NCI-H128 (cell line): ENCODE data around the gene NUP50.

Experiments used
- DNase-seq: peaks from one replicate; lab custom pipeline; 2025; ENCODE audit not compliant: unreplicated experiment; lab: John Stamatoyannopoulos, UW

The NUP50 gene, protein sequence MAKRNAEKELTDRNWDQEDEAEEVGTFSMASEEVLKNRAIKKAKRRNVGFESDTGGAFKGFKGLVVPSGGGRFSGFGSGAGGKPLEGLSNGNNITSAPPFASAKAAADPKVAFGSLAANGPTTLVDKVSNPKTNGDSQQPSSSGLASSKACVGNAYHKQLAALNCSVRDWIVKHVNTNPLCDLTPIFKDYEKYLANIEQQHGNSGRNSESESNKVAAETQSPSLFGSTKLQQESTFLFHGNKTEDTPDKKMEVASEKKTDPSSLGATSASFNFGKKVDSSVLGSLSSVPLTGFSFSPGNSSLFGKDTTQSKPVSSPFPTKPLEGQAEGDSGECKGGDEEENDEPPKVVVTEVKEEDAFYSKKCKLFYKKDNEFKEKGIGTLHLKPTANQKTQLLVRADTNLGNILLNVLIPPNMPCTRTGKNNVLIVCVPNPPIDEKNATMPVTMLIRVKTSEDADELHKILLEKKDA

DNA sequence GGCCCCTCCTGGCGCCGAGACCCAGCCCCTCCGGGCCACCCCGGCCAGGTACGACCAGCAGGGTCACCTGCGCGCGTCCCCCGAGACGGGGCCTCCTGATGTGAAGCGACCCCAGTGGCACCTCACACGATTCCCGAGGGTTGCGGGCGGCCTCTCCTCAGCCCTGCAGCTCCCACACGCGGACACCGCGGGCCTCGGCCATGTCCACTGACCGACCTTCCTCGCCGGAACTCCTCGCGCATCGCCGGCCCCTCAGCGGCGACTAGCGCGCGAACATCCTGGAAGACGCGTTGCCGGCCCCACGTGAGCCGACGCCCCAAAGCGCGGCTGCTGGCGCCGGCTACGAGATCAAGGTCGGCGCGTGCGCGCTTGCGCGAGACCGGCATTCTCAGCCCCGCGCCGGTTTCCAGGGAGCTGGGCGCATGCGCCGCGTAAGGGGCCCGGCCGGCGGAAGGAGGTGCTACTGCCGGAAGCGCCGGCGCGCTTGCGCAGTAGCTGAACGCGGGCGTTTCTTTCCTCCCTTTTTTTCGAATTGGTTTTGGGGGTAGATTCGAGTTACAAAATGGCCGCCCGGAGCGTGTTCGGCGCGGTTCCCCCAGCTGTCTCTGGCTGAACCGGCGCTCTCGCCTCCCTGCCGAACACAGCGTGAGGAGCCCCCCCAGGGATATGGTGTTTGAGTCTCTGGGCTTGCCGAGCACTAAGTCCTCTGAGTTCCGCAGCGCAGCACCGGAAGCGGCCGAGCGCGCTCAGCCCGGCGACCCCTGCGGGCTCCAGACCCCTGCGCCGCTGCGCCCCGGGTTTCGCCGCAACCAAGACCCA lies at the start of gene NUP50:
Gene NUP50, plus strand, starts transcription at position 475 of the 819 bp plus-strand sequence. CDS start 4,253 bp downstream, outside the sequence.
- peak; percentile 72 for DNase-seq

DNA sequence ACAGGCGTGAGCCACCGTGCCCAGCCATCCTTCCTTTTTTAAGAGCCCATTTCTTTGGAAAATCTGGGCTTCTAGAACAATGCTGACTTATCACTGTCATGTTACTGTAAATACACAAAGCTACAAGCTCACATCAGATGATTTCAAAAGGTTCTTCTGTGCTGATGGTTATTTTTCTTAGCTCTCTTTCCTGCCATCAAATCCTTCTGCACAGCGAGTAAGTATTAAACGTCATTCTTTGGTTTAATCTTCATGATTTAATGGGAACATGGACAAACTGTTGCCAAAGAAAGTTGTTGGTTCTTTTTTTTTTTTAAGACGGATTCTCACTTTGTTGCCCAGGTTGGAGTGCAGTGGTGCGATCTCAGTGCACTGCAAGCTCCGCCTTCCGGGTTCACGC lies 43.3 kb upstream of the NUP50 start:
- DNase-seq = no peak

DNA sequence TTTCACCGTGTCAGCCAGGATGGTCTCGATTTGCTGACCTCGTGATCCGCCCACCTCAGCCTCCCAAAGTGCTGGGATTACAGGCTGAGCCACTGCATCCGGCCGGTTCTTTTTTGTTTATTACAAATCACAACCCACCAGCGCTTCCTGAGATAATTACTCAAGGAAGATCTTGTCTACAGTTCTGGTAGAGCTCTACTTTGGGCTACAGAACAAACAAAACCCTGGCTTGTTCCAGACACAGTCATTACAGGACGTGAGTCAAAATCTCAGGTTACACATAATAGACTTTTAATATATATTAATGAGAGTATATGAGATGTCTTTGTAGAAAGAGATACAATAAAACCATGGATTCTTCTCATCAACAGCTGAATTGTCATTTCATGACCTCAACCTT lies 42.8 kb upstream of the NUP50 start:
- DNase-seq = no peak

DNA sequence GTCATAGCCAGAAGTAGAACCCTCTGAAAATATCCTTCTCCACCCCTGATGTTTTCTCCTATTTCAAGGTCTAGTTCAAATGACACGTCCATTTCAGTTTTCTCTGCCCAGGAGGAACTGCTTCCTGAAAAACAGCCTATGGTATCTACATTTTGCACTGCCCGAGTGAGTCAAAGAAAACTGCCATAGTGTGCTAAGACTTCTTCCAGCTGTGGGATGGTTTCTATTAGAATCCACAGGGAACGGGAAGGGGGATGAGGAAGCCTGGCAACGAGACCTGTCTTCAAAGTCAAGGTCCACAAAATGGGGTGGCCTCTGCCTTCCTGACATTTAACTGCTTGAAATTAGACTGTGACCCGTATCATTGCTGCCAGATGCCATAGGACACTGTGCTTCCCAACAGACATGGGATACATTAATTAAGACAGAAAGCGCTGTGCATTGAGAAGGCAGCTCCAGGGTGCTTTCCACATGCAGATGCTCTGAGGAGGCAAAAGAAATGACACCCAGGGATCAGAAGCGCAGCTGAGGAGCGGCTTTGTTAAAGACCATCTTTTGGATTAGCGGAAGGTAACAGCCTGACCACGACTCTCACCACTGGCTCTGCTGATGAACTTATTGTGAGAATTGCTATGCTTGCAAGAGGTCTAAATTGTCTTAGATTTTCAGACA lies 39.4 kb upstream of the NUP50 start:
- no peak for DNase-seq

DNA sequence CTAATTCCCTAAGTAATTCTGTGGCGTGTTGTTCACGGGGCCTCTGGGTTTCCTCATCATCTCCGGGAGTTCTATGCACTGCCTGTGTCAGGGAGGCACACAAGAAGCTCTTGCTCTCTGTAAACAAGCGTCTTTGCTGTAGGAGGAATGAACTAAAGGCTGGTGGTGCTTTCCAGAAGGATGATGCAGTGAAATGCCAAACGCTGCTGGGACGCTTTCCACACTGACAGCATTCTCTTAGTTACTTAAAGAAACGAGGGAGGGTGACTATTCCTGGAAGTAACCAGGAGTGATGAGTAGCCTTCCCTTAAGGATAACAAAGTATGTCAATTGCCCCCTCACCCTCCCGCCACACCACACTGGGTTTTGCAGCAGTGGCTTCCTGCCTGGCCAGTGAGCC lies 38.5 kb upstream of the NUP50 start:
- no peak for DNase-seq

DNA sequence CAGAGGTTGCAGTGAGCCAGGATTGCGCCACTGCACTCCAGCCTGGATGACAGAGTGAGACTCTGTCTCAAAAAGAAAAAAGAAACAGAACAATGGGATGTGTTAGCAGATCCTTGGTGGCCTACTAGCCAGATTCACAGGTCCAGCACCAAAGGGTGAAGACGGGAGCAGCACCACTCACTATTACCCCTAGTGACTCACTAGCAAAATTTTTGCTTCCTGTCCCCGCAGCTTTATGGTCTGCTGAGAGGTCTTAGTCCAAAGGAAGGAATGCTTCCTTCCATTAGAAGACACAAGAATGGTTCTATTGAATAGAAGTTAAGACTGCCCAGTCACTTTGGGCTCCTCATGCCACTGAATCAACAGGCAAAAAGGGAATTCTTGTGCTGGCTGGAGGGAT lies 35.9 kb upstream of the NUP50 start:
- DNase-seq = no peak

DNA sequence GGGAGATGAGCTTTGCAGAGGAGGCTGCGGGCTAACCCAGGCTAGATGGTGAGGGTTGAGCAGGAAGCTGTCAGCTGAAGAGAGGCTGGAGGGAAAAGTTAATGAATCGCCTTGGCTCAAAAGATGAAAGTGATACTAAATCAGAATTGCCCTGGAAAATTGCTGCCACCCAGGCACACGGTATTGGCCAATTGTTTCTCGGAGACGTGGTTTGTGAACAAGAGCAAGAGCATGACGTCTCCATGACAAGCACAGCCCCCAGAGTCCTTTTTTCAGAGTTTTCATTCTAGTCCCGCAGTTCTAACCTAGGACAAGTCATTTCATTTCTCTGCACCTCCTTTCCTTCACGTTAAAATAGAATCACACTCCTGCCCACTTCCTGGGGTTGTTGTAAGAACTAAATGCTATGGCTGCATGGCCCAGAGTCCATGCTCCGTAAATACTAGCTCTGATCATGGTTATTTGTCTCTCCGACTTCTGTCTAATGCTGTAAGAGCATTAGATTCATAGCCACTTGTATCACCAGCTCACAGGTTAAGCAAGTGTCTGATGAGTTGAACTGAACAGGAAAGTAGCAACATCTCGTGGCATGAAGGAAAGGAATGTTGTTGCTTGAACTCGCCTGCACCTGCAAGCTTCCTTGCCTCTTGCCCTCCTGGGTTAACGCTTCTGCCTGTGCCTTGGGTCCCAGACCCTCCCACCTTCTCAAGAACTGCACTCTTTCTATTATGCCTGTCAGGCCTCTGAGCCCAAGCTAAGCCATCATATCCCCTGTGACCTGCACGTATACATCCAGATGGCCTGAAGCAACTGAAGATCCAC lies 33.8 kb upstream of the NUP50 start:
- no peak for DNase-seq

DNA sequence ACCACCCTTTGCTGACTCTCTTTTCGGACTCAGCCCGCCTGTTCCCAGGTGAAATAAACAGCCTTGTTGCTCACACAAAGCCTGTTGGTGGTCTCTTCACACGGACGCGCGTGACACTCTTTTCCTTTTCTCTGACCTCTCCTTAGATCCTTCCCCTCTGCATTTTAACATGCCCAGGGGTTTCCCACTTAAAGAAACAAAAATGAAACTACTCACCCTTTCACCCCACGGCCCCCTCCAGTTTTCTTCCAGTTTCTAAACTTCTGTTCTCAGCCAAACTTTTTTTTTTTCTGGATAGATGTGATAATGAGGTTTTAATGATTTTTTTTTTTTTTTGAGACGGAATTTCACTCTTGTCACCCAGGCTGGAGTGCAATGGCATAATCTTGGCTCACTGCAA lies 32.8 kb upstream of the NUP50 start:
- DNase-seq = no peak

DNA sequence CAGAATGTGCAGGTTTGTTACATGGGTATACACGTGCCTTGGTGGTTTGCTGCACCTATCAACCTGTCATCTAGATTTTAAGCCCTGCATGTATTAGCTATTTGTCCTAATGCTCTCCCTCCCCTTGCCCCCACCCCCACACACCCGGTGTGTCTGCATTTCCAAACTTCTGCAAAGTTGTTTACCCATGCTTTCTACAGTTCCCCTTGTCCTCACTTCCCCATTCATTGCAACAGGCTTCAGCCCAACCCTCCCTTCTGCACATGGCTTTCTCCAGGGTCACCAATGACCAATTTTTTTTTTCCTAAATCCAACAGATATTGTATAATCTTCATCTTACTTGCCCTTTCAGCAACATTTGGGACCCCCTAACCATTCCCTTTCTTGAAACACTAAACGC lies 32.0 kb upstream of the NUP50 start:
- DNase-seq = no peak

DNA sequence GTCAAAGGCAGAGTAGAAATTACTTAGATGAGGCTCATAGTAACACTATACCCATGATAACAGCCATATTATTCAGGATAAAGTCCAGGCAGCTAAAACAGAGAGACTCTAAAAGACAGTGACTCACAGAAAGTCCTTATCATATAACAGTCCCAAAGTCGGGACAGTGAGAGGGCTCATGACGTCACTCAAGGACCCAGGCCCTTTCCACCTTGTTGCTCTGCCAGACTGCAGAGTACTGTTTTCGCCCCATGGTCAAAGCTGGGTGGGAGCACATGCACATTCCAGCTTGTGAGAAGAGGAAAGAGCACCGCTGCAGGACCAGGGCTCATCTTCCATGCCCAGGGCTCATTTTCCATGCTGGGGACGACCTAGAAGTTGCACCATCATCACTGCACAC lies 29.4 kb upstream of the NUP50 start:
- DNase-seq = no peak

DNA sequence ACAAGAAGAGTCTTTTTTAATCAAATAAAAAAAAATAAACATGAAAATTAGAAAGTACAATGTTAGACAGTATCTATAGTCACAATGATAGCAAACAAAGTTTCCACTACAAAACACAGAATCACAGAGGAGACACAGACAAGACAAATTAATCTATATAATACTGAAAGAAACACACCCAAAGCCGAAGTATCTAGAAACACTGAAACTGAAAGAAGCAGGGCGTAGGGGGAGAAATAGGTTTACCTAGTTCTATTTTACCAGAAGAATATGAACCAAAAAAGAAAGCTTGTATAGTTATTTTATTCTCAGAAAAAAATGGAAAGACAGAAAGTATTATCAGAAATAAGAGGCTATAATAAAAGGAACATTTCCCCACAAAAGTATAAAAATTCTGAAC lies 27.1 kb upstream of the NUP50 start:
- DNase-seq = no peak

DNA sequence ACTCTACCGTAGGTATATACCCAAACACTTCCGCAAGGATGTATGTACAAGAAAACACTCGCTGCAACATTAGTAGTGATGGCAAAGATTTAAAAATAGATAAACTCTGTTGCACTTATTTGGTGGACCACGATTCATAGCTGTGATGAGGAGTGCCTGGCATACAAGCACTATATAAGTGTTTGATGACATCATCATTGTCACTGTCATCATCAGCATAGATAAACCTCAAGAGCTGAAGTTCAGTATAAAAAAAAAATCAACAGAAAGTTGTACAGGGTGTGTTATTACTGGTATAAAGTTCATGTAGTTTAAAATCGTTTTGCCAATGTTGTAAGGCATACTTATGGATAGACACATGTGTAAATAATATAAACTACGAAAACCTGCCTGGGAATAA lies 24.0 kb upstream of the NUP50 start:
- no peak for DNase-seq

DNA sequence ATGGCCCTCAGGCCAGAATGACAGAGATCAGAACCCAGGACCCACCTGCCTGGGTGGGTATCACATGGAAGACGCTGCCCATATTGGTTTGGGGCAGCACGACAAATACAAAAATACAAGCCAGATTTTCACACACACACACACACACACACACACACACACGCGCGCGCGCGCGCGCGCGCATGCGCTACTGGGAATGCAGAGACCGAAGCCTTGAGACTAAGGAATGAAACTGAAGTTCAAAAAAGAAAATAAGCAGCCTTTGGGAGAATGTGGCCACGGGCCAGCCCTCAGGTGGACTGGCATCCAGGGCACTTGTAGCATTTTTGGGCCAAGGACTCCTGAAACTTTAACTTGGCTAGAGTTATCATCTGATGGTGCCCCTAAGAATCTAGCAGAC lies 21.3 kb upstream of the NUP50 start:
- no peak for DNase-seq

DNA sequence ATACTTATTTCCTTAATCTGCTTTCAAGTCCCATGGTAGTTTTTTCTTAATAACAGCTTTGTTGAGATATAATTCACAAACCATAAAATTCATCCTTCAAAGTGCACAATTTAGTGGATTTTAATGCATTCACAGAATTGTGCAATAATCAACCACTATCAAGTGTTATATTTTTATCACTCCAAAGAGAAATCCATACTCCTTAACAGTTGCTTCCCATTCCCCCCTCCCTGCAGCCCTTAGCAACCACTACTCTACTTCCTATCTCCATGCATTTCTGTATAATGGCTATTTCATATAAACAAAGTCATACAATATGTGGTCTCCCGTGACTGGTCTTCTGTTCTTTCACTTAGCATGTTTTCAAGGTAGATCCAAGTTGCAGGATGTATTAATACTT lies 18.8 kb upstream of the NUP50 start:
- DNase-seq = no peak

DNA sequence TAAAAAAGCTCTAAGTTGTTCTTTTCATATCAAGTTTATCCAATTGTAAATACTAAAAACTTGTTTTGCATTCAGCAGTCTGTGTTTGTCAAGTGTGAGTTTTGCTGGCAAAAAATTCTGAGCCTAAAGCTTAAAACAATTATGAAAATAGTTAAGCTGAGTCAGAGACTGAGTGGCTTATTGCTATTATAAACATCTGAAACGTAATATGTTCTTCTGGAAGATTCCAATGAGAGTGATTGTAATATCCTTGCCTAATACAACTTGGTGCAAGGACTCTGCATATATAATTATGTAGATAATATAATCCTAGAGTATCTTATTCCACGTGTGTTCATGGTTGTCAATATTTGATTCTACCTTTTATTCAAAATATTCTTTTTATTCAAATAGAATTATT lies 14.1 kb upstream of the NUP50 start:
- DNase-seq = no peak

DNA sequence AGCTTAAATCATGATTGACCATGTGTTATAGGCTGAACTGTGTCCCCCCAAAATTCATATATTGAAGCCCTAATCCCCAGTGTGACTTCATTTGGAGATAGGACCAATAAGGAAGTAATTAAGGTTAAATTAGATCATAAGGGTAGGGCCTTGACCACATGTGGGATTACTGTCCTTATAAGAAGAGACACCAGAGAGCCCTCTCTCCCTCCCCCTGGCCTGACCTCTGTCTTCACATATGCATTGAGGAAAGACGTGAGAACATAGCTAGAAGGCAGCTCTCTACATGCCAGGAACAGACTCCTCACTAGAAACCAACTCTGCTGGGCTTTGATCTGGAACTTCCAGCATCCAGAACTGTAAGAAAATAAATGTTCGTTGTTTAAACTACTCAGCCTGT lies 13.6 kb upstream of the NUP50 start:
- no peak for DNase-seq

DNA sequence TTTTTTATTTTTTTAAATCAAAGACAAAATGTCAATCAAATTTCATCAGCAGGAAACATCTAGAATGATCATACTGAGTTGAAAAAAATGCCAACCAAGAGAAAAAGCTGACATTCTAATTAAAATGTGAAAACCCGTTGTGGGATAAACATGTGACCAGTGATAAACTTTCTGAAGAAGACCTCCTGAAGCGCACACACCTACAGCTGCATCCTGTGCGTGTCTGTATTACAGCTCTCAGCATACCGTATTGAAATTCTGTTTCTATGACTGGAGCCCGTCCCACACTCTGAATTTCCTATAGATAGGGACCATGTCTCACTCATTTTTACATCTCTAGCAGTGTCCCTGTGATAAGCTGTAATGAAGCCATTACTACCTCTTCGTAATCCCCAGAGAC lies 12.2 kb upstream of the NUP50 start:
- DNase-seq = no peak

DNA sequence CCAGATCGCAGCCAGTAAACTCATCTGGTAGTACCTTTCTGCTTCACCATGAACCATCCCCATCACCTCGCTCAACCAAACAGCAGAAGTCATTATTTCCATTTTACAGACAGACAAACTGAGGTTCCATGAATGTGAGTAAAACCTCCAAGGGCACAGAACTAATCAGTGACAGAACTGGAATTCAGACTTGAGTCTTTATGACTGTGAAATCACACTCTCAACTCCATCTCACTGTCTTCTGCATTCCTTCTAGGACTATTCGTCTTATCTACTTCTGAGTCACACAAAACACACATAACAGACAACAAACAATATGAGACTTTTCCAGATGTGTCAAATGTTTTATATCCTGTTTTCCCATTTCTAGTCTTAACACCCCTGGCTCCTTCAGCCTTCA lies 9.3 kb upstream of the NUP50 start:
- DNase-seq = no peak

DNA sequence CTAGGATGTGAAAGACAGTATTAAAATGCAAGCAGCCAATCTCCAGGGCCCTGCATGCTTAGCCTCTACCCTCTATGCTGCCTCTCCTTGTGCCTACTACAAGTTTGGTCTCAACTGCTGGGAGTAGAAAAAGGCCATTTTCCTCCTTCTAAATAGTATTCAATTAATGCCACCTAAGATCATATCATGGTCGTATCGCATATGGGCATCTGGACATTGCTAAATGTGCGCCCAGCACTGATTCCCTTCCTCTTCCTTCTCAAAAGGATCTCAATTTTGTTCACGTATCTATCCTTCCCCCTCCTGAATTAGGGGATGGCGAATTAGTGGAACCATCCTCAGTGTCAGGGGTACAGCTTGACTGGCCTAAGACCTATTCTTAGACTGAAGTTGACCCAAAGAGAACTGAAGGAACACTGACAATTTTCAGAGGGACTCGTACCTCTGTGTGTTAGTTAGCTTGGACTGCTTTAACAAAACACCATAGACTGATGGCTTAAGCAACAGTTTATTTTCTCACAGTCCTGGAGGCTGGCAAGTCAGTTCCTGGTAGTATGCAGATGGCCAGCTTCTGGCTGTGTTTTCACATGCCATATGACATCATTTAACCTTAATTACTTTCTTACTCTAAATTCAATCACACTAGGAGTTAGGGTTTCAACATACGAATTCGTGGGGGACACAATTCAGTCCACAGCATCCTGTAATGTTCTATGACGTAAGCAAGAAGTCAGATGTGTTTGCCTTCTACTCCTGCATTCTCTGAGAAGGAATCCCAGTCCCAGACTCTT lies 8.5 kb upstream of the NUP50 start:
- no peak for DNase-seq

DNA sequence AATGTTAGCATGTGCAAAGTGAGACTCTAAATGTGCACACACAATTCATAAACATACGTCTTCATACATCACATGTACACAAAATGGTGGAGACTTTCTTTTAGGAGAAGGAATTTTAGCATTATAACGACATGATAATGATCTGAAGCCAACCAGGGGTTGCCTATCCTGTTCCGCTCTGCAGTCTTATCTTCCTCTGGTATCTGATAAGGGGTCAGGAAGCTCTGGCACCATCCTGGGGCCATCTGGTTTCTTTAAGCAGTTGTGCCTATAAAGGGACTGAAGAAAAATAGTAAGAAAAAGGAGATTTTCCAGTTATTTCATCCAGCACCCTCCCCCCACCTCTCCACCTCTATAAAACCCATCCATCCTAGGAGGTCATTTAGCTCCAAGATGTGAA lies 5.8 kb upstream of the NUP50 start:
- DNase-seq = no peak
